HG02840 (cell line): ENCODE measurements around the gene WHRN.

Source experiments
- ATAC-seq: cut with Tn5 transposase; IDR thresholded peaks from one replicate; pipeline ENCODE4 v1.9.1; 2021; ENCODE audit warnings: mild to moderate bottlenecking, moderate library complexity, moderate number of reproducible peaks; ENCODE audit not compliant: unreplicated experiment, low FRiP score

WHRN gene

GRCh38 chr9:114405294-114406034 lies 99.8 kb downstream of the WHRN start:
- peak; percentile 84 for ATAC-seq

DNA sequence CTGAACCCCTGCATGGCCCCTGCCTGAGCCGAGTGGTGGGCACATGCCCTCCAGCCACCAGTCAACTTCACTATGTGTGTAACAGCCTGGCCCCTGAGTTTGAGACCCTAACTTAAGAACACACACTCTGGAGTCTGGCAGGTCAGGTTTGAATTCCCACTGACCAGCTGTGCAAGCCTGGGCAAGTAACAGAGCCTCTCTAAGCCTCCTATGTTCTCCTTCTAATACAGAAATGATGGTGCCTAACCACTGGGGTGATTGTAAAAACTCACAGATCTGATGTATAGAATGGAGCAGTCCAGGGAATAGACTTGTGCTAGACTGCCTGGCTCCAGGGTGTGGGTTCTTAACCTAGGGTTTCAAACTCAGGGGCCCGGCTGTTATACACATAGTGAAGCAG lies 100.7 kb downstream of the WHRN start:
- ATAC-seq, result no peak

- ATAC-seq, result no peak
Observed at GRCh38 chr9:114403153-114403756, 102.0 kb downstream of the WHRN start.

DNA sequence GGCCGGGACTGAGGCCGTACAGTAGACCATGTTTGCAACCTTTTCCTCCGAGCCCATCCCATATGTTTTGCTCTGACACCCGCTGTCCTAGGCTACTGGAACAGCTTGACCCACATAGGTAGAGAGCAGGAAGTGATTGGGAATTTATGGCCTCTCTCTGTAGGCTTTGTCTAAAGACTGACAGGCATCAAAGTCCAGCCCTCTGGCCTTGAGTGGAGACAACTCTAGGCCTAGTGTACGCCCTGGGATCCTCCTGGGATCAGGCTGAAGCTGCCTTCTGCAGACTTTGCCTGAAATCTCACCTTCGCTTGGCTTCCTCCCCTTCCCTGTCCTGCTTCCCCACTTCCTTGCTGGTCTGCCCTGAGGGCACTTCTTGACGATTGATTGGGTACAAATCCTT lies 103.9 kb downstream of the WHRN start:
- ATAC-seq, result no peak

DNA sequence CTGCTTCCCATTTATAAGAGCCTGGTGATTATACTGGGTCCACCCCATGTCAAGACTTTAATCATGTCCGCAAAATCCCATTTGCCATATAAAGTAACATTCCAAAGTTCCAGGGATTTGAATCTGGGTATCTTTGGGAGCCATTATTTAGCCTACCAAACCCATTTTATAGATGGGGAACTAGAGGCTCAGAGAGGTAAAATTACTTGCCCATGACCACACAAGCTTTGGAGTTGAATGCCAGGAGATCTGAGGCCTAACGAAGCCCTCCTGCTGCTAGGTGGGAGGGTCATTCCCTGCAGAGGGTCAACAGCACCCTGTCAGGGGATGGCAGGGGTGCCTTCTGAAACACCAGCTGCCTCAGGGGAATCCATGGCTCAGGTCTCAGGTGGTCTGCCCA lies 104.5 kb downstream of the WHRN start:
- ATAC-seq, result no peak

DNA sequence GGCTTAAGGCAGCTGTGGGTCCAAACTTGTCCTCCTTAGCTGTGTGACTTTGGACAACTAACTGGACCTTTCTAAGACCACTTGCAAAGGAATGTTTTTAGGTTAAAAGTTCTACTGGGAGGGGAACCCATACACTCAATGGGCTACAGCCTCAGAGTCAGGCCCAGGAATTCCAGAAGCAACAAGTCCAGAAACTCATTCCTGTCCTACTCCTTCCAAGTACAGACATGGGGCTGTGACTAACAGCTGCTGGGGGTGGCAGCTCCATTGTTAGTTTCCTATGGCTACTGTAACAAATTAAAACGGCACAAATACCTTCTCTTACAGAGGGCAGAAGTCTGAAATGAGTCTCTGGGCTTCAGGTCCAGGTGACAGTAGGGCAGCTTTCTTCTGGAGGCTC lies 105.1 kb downstream of the WHRN start:
- ATAC-seq, result no peak

- ATAC-seq, result no peak
Observed at GRCh38 chr9:114399381-114399780, 105.9 kb downstream of the WHRN start.

- ATAC-seq, result peak; percentile 87
Observed at GRCh38 chr9:114397848-114398605, 107.2 kb downstream of the WHRN start.

- no peak for ATAC-seq
Observed at GRCh38 chr9:114397219-114397847, 107.9 kb downstream of the WHRN start.

- ATAC-seq, result no peak
Observed at GRCh38 chr9:114396558-114397218, 108.6 kb downstream of the WHRN start.

DNA sequence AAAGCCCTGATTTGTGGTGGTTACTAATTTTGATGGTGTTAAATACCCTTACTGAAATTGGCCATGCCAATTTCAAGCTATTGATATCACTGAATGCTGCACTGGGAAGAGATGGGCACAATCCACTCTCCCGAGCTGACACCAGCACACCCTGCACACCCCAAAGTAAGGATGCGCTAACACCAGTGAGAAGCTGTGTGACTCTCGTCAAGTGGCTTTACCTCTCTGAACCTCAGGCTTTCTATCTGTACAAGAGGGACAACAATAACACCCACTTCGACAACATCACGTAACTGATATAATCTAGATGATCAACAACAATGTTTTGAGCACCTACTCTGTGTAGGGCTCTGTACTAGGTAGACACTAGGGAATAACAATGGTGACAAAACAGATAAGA lies 109.5 kb downstream of the WHRN start:
- ATAC-seq, result no peak

- no peak for ATAC-seq
Observed at GRCh38 chr9:114395334-114395617, 110.0 kb downstream of the WHRN start.

- no peak for ATAC-seq
Observed at GRCh38 chr9:114394523-114395333, 110.5 kb downstream of the WHRN start.

- no peak for ATAC-seq
Observed at GRCh38 chr9:114392749-114393112, 112.5 kb downstream of the WHRN start.

DNA sequence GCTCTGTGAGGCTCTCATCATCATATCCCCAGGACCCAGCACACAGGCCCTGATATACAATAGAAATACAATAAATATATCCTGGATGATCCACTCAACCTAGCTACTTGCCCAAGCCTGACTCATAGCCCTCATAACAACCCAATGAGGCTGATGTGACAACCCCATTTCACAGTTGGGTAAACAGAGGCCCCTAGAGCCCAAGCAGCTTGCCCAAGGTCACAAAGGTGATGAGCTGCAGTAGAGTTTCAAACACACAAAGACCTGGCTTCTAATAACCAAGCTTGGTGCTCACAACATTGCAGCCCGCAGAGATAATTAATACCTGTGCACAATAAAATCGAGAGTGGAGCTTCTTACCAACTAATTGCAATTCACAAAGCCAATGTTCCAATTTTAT lies 114.3 kb downstream of the WHRN start:
- ATAC-seq, result no peak

DNA sequence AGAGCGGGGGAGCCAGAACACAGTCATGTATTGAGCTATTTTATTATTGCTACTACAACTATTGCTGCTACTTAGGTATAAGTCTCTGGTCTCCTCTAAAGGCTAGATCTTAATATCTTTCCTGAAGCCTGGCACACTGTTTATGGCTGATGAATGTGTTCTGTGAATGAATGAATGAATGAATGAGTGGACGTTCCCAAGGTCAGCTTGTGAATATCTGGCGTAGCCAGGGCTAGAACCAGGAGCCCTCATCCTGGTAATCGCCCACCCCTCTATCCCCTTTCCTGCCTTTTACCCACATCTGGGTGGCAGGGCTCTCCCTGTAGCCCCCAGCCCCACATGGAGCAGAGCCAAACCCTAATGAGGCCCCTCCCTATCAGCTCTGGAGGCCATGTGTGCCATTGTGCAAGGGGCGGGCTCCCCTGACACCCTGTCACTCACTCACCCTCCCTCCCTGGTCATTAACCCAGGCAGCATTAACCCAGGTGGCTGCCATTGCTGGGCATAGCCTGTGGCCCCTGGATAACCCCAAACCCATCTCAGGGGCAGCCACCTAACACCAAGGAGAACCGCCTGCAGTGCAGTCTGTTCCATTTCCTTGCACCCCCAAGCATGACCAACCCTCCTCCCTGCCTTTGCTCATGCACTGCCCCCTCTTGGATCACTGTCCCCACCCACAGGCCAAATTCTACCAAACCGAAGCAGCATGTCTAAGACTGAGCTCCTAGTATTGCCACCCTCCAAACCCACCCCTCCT lies 115.5 kb downstream of the WHRN start:
- no peak for ATAC-seq

- ATAC-seq, result no peak
Observed at GRCh38 chr9:114388764-114389375, 116.4 kb downstream of the WHRN start.

GRCh38 chr9:114388357-114388682 lies 117.0 kb downstream of the WHRN start:
- no peak for ATAC-seq

DNA sequence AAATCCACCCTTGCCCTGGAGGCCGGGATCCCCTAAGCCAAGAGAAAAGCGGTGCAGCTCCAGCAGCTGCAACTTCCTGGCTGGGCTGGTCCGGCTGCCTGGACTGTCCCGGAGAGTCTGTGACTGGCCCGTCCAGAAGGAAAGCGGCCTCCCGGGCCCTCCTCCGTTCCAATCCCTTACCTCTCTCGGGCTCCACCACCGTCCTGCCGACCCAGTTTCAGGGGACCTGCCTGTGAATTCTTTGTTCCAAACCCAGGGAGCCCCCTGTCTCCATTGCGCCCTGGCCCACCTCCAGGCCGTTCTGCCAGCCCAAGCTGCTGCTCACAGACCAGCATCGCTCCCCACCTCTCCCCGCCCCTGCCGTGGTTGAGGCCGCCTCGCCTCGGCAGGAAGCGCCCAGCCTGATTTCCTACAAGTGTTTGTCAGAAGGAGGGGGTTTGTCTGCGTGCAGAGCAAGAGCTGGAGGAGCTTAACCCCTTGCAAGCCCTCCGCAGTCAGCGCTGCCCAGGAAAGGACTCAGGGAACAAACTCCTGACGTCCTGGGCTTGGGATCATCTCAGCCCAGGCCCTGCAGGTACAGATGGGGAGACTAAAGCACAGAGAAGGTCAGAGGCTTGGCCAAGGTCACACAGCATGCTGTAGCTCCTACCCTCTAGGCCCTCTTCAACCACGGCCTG lies 117.5 kb downstream of the WHRN start, which contains the start of gene AKNA:
AKNA (minus strand) TSS at position 303 of the 677 bp plus-strand sequence. CDS start 6,649 bp downstream, outside the sequence.
- ATAC-seq, result peak; percentile 23
